Measurements from ENCODE around the gene AARS2. TPM values are rescaled to one million over a fixed set of nuclear protein-coding genes. Genes with fewer than 3 reads are reported as not detected.

Gene AARS2
- 10 to 100 TPM in 3 of 4 donors, 1 to 10 TPM in 1; 5.9 to 15.7 (median 12.8) TPM for total RNA-seq

- peak within 1 kb of the TSS; percentile 96 for H3K4me3 ChIP-seq (ENCODE audit: low read depth, poor library complexity, severe bottlenecking)
- TF ChIP-seq POLR2A (IDR thresholded peaks at IDR 0.05) (no peak), CTCF (IDR thresholded peaks at IDR 0.05) (peak in 1 of 3 donors; percentile 79)
- peak; percentile 82 to 97 for DNase-seq (ENCODE audit: low spot score in 2 of 2)
- 2 to 3% methylated on average over 38 to 52 of the region's 52 CpGs for WGBS, 2 donors
- intact Hi-C loops (cut with DNase I; ENCODE audit: low total_unique reads), result no loop called here
Observed at GRCh38 chr6:44312901-44313788, at the start of gene AARS2. AARS2 (minus strand) TSS chr6:44313347; CDS start chr6:44313323, 24 bp downstream.

GRCh38 chr6:44361947-44362346, 48.8 kb upstream of the AARS2 start:
- intact Hi-C loops (cut with DNase I; ENCODE audit: low total_unique reads), result no loop called here
- TF ChIP-seq CTCF (IDR thresholded peaks at IDR 0.05) (no peak), POLR2A (IDR thresholded peaks at IDR 0.05) (no peak)
- 72 to 75% methylated on average over 6 of the region's 6 CpGs for WGBS, 2 donors
- H3K4me3 ChIP-seq (ENCODE audit: low read depth, poor library complexity, severe bottlenecking), result no peak overlapping the region
- no peak for DNase-seq (ENCODE audit: low spot score in 2 of 2)

GRCh38 chr6:44359973-44360372, 46.8 kb upstream of the AARS2 start:
- no peak for TF ChIP-seq POLR2A (IDR thresholded peaks at IDR 0.05)
- TF ChIP-seq CTCF (IDR thresholded peaks at IDR 0.05), result no peak
- no peak overlapping the region for H3K4me3 ChIP-seq (ENCODE audit: low read depth, poor library complexity, severe bottlenecking)
- no peak for DNase-seq (ENCODE audit: low spot score in 2 of 2)
- WGBS, 2 donors, result 75 to 89% methylated on average over 3 of the region's 3 CpGs
- intact Hi-C loops (cut with DNase I; ENCODE audit: low total_unique reads), result no loop called here

GRCh38 chr6:44356487-44356886, 43.3 kb upstream of the AARS2 start:
- no peak for DNase-seq (ENCODE audit: low spot score in 2 of 2)
- H3K4me3 ChIP-seq (ENCODE audit: low read depth, poor library complexity, severe bottlenecking), result no peak overlapping the region
- TF ChIP-seq CTCF (IDR thresholded peaks at IDR 0.05), result no peak
- TF ChIP-seq POLR2A (IDR thresholded peaks at IDR 0.05), result no peak
- WGBS, 2 donors, result 65 to 78% methylated on average over 1 of the region's 1 CpG
- intact Hi-C loops (cut with DNase I; ENCODE audit: low total_unique reads), result no loop called here

GRCh38 chr6:44355640-44356039, 42.5 kb upstream of the AARS2 start:
- TF ChIP-seq CTCF (IDR thresholded peaks at IDR 0.05) (no peak), POLR2A (IDR thresholded peaks at IDR 0.05) (no peak)
- no peak overlapping the region for H3K4me3 ChIP-seq (ENCODE audit: low read depth, poor library complexity, severe bottlenecking)
- no peak for DNase-seq (ENCODE audit: low spot score in 2 of 2)
- intact Hi-C loops (cut with DNase I; ENCODE audit: low total_unique reads), result no loop called here
- WGBS, 2 donors, result 58 to 83% methylated on average over 4 of the region's 4 CpGs
